ENCODE measurements around the gene MPHOSPH9.

GRCh38 chr12:123254853-123255446, 22.0 kb upstream of the MPHOSPH9 start:
- TF ChIP-seq GATA2 (IDR thresholded peaks at IDR 0.05; ENCODE audit: insufficient read depth, insufficient read length, low read depth, low read length) = no peak
- no peak for TF ChIP-seq CTCF (IDR thresholded peaks at IDR 0.05; ENCODE audit: extremely low read depth in 1 of 2, insufficient read depth in 1 of 2, low read depth in 1 of 2, low read length in 2 of 2)
- no peak for TF ChIP-seq POLR2AphosphoS5 (IDR thresholded peaks at IDR 0.05; ENCODE audit: insufficient read depth, low read depth, low read length)
- TF ChIP-seq POLR2A (IDR thresholded peaks at IDR 0.05; ENCODE audit: low read depth, low read length) = no peak
- TF ChIP-seq MAX (IDR thresholded peaks at IDR 0.05; ENCODE audit: insufficient read depth, insufficient read length) = no peak
- TF ChIP-seq EZH2 (IDR thresholded peaks at IDR 0.05; ENCODE audit: borderline replicate concordance, low read depth, low read length, severe bottlenecking) = no peak
- TF ChIP-seq FOS (IDR thresholded peaks at IDR 0.05; ENCODE audit: borderline replicate concordance, insufficient read depth, low read length) = no peak
- no peak for TF ChIP-seq JUN (IDR thresholded peaks at IDR 0.05; ENCODE audit: borderline replicate concordance, insufficient read depth, insufficient read length, low read depth)
- TF ChIP-seq MYC (IDR thresholded peaks at IDR 0.05; ENCODE audit: low read depth, low read length) = no peak
